ENCODE measurements around the gene VHLL. TPM values are rescaled to one million over a fixed set of nuclear protein-coding genes. Genes with fewer than 3 reads are reported as not detected.

The VHLL gene
- total and polyA plus RNA-seq, 4 donors = 0.67 TPM; not detected in 3

DNA sequence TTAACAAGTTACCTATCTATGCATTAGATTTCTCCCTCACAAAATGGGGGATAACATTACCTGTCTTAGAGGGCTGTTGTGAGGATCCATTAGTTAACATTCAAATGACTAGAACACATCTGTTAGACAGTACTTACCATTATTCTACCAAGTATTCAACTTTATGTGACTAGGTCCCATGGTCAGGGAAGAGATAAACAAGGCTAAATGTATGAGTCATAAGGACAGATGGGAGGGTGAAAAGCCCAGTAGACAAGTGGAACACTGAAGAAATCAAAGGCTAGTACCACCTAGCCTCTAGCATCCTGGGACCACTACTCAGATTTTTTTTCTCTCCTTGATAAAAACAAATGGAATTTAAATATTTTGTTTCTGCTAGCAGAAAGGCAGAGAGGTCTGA lies 9.0 kb upstream of the VHLL start:
- Histone ChIP-seq H3K4me1 (ENCODE audit: control insufficient read depth in 4 of 4, insufficient read depth in 4 of 4, low read length in 3 of 4) (no peaks in the 10 kb centered on the region), H3K9me3 (ENCODE audit: control insufficient read depth in 4 of 4, low read length in 3 of 4) (no peaks in the 10 kb centered on the region), H3K9ac (ENCODE audit: low read depth in 1 of 2, low read length in 2 of 2) (no peak overlapping the region), H3K27ac (ENCODE audit: low read depth in 1 of 2, low read length in 2 of 2) (no peak overlapping the region), H3K36me3 (ENCODE audit: control insufficient read depth in 4 of 4, insufficient read depth in 3 of 4, low read depth in 1 of 4, low read length in 3 of 4) (peaks cover 21 to 57% (median 43%) of the 10 kb centered on the region in 4 donors), H3K27me3 (ENCODE audit: control insufficient read depth in 4 of 4, insufficient read depth in 4 of 4, low read length in 3 of 4) (no peaks in the 10 kb centered on the region), H3K4me3 (ENCODE audit: low read depth in 1 of 3, low read length in 3 of 3) (no peak overlapping the region)
- no peak for DNase-seq (ENCODE audit: low spot score)
- TF ChIP-seq HNF4G (IDR thresholded peaks at IDR 0.05) = no peak
- TF ChIP-seq EGR1 (IDR thresholded peaks at IDR 0.05; ENCODE audit: low read depth in 2 of 2) = no peak
- TF ChIP-seq, protein P1, sequence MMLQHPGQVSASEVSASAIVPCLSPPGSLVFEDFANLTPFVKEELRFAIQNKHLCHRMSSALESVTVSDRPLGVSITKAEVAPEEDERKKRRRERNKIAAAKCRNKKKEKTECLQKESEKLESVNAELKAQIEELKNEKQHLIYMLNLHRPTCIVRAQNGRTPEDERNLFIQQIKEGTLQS (IDR thresholded peaks at IDR 0.05) = no peak
- TF ChIP-seq, protein P2, sequence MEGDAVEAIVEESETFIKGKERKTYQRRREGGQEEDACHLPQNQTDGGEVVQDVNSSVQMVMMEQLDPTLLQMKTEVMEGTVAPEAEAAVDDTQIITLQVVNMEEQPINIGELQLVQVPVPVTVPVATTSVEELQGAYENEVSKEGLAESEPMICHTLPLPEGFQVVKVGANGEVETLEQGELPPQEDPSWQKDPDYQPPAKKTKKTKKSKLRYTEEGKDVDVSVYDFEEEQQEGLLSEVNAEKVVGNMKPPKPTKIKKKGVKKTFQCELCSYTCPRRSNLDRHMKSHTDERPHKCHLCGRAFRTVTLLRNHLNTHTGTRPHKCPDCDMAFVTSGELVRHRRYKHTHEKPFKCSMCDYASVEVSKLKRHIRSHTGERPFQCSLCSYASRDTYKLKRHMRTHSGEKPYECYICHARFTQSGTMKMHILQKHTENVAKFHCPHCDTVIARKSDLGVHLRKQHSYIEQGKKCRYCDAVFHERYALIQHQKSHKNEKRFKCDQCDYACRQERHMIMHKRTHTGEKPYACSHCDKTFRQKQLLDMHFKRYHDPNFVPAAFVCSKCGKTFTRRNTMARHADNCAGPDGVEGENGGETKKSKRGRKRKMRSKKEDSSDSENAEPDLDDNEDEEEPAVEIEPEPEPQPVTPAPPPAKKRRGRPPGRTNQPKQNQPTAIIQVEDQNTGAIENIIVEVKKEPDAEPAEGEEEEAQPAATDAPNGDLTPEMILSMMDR (IDR thresholded peaks at IDR 0.05; ENCODE audit: low read depth, low read length, missing input control) = no peak

DNA sequence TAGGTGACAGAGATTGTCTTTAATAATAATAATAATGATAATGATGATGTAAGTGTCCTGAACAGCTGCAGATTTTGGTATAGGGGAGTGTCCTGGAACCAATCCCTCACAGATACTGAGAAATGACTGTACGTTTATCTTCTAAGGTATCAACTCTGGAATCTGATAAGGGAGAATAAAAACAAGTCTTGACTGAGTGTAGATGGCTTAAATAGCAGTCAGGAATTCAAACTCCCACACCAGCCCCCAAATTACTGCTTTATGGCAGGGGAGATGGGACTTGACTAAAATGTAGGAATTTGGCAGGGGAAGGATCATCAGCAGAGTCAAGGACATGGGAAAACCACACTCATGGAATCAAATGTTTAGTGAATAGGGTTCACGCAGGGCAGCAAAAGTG lies 6.1 kb upstream of the VHLL start:
- Histone ChIP-seq H3K36me3 (ENCODE audit: control insufficient read depth in 4 of 4, insufficient read depth in 3 of 4, low read depth in 1 of 4, low read length in 3 of 4) (peaks cover 13 to 31% (median 25%) of the 10 kb centered on the region in 4 donors), H3K4me1 (ENCODE audit: control insufficient read depth in 4 of 4, insufficient read depth in 4 of 4, low read length in 3 of 4) (peaks cover 0 to 11% (median 6%) of the 10 kb centered on the region in 4 donors), H3K4me3 (ENCODE audit: low read depth in 1 of 3, low read length in 3 of 3) (no peak overlapping the region), H3K27ac (ENCODE audit: low read depth in 1 of 2, low read length in 2 of 2) (no peak overlapping the region), H3K9ac (ENCODE audit: low read depth in 1 of 2, low read length in 2 of 2) (no peak overlapping the region), H3K27me3 (ENCODE audit: control insufficient read depth in 4 of 4, insufficient read depth in 4 of 4, low read length in 3 of 4) (no peaks in the 10 kb centered on the region), H3K9me3 (ENCODE audit: control insufficient read depth in 4 of 4, low read length in 3 of 4) (no peaks in the 10 kb centered on the region)
- WGBS = 83% methylated on average over 2 of the region's 2 CpGs
- TF ChIP-seq, protein P2 (IDR thresholded peaks at IDR 0.05; ENCODE audit: low read depth, low read length, missing input control) = no peak
- TF ChIP-seq JUND (IDR thresholded peaks at IDR 0.05) (no peak), YY1 (IDR thresholded peaks at IDR 0.05) (no peak), EGR1 (IDR thresholded peaks at IDR 0.05; ENCODE audit: low read depth in 2 of 2) (no peak), HNF4G (IDR thresholded peaks at IDR 0.05) (no peak), FOXA2 (IDR thresholded peaks at IDR 0.05) (no peak), TAF1 (conservative IDR thresholded peaks at IDR 0.05) (no peak), FOXA1 (IDR thresholded peaks at IDR 0.05) (no peak)
- TF ChIP-seq, protein P1 (IDR thresholded peaks at IDR 0.05) = no peak
- no peak for DNase-seq (ENCODE audit: low spot score)

DNA sequence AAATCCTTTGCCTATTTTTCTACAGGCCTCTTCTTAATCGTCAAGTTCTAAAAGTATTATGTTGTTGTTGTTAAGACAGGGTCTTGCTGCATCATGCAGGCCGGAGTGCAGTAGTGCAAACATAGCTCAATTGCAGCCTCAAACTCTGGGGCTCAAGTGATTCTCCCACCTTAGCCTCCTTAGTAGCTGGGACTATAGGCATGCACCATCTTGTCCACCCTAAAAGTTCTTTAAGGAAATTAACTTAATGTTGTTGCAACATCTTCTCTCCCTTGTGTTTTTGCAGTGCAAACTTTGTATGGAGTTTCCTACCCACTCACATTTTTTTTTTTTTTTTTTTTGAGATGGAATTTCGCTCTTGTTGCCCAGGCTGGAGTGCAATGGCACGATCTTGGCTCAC lies 4.1 kb upstream of the VHLL start:
- Histone ChIP-seq H3K4me1 (ENCODE audit: control insufficient read depth in 4 of 4, insufficient read depth in 4 of 4, low read length in 3 of 4) (peaks cover 0 to 11% (median 6%) of the 10 kb centered on the region in 4 donors), H3K4me3 (ENCODE audit: low read depth in 1 of 3, low read length in 3 of 3) (no peak overlapping the region), H3K9ac (ENCODE audit: low read depth in 1 of 2, low read length in 2 of 2) (no peak overlapping the region), H3K27me3 (ENCODE audit: control insufficient read depth in 4 of 4, insufficient read depth in 4 of 4, low read length in 3 of 4) (no peaks in the 10 kb centered on the region), H3K36me3 (ENCODE audit: control insufficient read depth in 4 of 4, insufficient read depth in 3 of 4, low read depth in 1 of 4, low read length in 3 of 4) (peaks cover 4 to 16% (median 11%) of the 10 kb centered on the region in 4 donors), H3K27ac (ENCODE audit: low read depth in 1 of 2, low read length in 2 of 2) (no peak overlapping the region), H3K9me3 (ENCODE audit: control insufficient read depth in 4 of 4, low read length in 3 of 4) (no peaks in the 10 kb centered on the region)
- 96% methylated on average over 4 of the region's 4 CpGs for whole genome bisulfite sequencing
- DNase-seq (ENCODE audit: low spot score) = no peak
- no peak for TF ChIP-seq HNF4A (conservative IDR thresholded peaks at IDR 0.05)
- TF ChIP-seq, protein P3, sequence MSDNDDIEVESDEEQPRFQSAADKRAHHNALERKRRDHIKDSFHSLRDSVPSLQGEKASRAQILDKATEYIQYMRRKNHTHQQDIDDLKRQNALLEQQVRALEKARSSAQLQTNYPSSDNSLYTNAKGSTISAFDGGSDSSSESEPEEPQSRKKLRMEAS (IDR thresholded peaks at IDR 0.05) = no peak
- no peak for TF ChIP-seq HNF4G (IDR thresholded peaks at IDR 0.05)
- TF ChIP-seq EGR1 (IDR thresholded peaks at IDR 0.05; ENCODE audit: low read depth in 2 of 2) = no peak
- TF ChIP-seq, protein P2 (IDR thresholded peaks at IDR 0.05; ENCODE audit: low read depth, low read length, missing input control) = no peak
- TF ChIP-seq NR2F2 (IDR thresholded peaks at IDR 0.05) = no peak
- no peak for TF ChIP-seq RXRA (IDR thresholded peaks at IDR 0.05)
- TF ChIP-seq, protein P4, sequence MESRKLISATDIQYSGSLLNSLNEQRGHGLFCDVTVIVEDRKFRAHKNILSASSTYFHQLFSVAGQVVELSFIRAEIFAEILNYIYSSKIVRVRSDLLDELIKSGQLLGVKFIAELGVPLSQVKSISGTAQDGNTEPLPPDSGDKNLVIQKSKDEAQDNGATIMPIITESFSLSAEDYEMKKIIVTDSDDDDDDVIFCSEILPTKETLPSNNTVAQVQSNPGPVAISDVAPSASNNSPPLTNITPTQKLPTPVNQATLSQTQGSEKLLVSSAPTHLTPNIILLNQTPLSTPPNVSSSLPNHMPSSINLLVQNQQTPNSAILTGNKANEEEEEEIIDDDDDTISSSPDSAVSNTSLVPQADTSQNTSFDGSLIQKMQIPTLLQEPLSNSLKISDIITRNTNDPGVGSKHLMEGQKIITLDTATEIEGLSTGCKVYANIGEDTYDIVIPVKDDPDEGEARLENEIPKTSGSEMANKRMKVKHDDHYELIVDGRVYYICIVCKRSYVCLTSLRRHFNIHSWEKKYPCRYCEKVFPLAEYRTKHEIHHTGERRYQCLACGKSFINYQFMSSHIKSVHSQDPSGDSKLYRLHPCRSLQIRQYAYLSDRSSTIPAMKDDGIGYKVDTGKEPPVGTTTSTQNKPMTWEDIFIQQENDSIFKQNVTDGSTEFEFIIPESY (IDR thresholded peaks at IDR 0.05) = no peak
- no peak for TF ChIP-seq SP1 (IDR thresholded peaks at IDR 0.05)
